ENCODE measurements around the gene ZNHIT2. TPM values are rescaled to one million over a fixed set of nuclear protein-coding genes. Genes with fewer than 3 reads are reported as not detected.

ZNHIT2 gene
- total and polyA plus RNA-seq, 2 experiments from 2014 or later, result 17.7 to 18.1 TPM

DNA sequence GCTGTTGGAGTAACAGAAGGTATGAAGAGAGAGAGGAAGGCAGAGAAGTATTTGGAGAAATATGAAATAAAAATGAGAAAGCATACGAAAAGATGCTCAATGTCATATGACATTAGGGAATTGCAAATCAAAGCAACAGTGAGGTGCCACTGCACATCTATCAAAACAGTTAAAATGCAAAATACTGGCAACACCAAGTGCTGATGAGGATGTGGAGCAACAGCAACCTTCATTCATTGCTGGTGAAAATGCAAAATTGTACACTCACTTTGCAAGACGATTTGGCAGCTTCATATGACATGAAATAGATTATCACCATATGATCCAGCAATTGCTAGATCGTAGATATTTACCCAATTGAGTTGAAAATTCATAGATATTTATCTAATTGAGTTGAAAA lies 43.1 kb upstream of the ZNHIT2 start (continued):
- TF ChIP-seq, protein P1, sequence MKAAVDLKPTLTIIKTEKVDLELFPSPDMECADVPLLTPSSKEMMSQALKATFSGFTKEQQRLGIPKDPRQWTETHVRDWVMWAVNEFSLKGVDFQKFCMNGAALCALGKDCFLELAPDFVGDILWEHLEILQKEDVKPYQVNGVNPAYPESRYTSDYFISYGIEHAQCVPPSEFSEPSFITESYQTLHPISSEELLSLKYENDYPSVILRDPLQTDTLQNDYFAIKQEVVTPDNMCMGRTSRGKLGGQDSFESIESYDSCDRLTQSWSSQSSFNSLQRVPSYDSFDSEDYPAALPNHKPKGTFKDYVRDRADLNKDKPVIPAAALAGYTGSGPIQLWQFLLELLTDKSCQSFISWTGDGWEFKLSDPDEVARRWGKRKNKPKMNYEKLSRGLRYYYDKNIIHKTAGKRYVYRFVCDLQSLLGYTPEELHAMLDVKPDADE (IDR thresholded peaks at IDR 0.05), result no peak
- TF ChIP-seq ZNF331 (CRISPR knock-in tag; IDR thresholded peaks at IDR 0.05; ENCODE audit: low read depth) (no peak), JUNB (IDR thresholded peaks at IDR 0.05; ENCODE audit: unreplicated experiment) (no peak)

DNA sequence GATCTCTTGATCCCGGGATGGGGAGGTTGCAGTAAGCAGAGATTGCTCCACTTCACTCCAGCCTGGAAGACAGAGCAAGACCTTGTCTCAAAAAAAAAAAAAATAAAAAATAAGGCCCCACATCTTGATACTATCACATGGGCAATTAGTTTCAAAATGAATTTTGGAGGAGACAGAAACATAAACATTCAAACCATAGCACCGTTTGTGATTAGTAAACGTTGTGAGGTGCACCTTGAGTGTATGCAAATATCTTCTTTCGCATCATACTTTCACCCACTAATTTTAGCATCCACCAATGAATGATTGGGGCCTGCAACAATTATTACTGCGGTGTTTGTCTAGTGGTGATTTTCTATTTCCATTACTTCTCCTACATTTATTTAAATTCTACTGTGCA lies 41.5 kb upstream of the ZNHIT2 start:
- no peaks in the 10 kb centered on the region for H3K9me3 Mint-ChIP-seq

DNA sequence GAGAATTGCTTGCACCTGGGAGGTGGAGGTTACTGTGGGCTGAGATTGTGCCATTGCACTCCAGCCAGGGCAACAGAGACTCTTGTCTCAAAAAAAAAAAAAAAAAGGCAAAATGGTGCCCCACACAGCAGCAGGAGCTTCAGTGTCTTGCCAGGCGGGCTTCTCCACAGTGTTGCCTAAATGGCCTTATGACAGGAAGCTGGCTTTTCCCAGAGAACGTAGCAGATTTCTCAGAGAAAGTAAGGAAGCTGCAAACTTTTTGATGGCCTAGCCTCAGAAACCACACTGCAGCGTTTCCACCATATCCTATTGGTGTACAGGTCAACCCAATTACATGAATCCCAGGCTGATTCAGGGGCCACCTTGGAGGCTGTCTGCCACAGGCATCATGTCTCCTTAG lies 39.8 kb upstream of the ZNHIT2 start:
- ATAC-seq, result no peak
- Histone ChIP-seq H3K4me1 (ENCODE audit: insufficient read depth) (no peaks in the 10 kb centered on the region), H3K27me3 (ENCODE audit: insufficient read depth) (no peaks in the 10 kb centered on the region), H4K20me1 (replicated peaks; ENCODE audit: insufficient read depth) (no peaks in the 10 kb centered on the region), H2AFZ (no peak overlapping the region), H3K4me2 (no peak overlapping the region), H3F3A (replicated peaks; ENCODE audit: low read depth) (no peaks in the 10 kb centered on the region), H3K36me3 (ENCODE audit: insufficient read depth) (no peaks in the 10 kb centered on the region), H3K9me2 (ENCODE audit: insufficient read depth) (no peaks in the 10 kb centered on the region), H3K4me3 (no peak overlapping the region), H3K27ac (ENCODE audit: low read depth) (no peak overlapping the region), H3K79me2 (replicated peaks; ENCODE audit: insufficient read depth) (no peaks in the 10 kb centered on the region)
- Mint-ChIP-seq H3K4me3 (no peak overlapping the region), H3K4me1 (no peaks in the 10 kb centered on the region), H3K9me3 (no peaks in the 10 kb centered on the region), H3K27ac (no peak overlapping the region), H3K36me3 (ENCODE audit: low read depth) (no peaks in the 10 kb centered on the region), H3K27me3 (ENCODE audit: insufficient read depth, low read depth, poor library complexity) (no peaks in the 10 kb centered on the region)
- no peak for DNase-seq (ENCODE audit: low spot score)
- TF ChIP-seq, protein P2, sequence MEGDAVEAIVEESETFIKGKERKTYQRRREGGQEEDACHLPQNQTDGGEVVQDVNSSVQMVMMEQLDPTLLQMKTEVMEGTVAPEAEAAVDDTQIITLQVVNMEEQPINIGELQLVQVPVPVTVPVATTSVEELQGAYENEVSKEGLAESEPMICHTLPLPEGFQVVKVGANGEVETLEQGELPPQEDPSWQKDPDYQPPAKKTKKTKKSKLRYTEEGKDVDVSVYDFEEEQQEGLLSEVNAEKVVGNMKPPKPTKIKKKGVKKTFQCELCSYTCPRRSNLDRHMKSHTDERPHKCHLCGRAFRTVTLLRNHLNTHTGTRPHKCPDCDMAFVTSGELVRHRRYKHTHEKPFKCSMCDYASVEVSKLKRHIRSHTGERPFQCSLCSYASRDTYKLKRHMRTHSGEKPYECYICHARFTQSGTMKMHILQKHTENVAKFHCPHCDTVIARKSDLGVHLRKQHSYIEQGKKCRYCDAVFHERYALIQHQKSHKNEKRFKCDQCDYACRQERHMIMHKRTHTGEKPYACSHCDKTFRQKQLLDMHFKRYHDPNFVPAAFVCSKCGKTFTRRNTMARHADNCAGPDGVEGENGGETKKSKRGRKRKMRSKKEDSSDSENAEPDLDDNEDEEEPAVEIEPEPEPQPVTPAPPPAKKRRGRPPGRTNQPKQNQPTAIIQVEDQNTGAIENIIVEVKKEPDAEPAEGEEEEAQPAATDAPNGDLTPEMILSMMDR (conservative IDR thresholded peaks at IDR 0.05; ENCODE audit: low read depth in 2 of 2), result no peak

More for the DNA sequence above, 41.5 kb upstream of the ZNHIT2 start:
- Histone ChIP-seq H2AFZ (no peak overlapping the region), H3K9me2 (ENCODE audit: insufficient read depth) (no peaks in the 10 kb centered on the region), H3K4me3 (no peak overlapping the region), H3K27ac (ENCODE audit: low read depth) (no peak overlapping the region), H3K27me3 (ENCODE audit: insufficient read depth) (no peaks in the 10 kb centered on the region), H3F3A (replicated peaks; ENCODE audit: low read depth) (no peaks in the 10 kb centered on the region), H3K4me2 (no peak overlapping the region), H3K4me1 (ENCODE audit: insufficient read depth) (no peaks in the 10 kb centered on the region), H3K79me2 (replicated peaks; ENCODE audit: insufficient read depth) (no peaks in the 10 kb centered on the region), H3K36me3 (ENCODE audit: insufficient read depth) (no peaks in the 10 kb centered on the region), H4K20me1 (replicated peaks; ENCODE audit: insufficient read depth) (no peaks in the 10 kb centered on the region)
- ATAC-seq, result no peak
- Mint-ChIP-seq H3K4me1 (no peaks in the 10 kb centered on the region), H3K36me3 (ENCODE audit: low read depth) (no peaks in the 10 kb centered on the region), H3K4me3 (no peak overlapping the region), H3K27me3 (ENCODE audit: insufficient read depth, low read depth, poor library complexity) (no peaks in the 10 kb centered on the region), H3K27ac (no peak overlapping the region)
- no peak for DNase-seq (ENCODE audit: low spot score)
- TF ChIP-seq EZH2phosphoT487 (IDR thresholded peaks at IDR 0.05; ENCODE audit: unreplicated experiment) (no peak), JUNB (IDR thresholded peaks at IDR 0.05; ENCODE audit: unreplicated experiment) (no peak), STAT1 (IDR thresholded peaks at IDR 0.05; ENCODE audit: unreplicated experiment) (no peak), EZH2 (IDR thresholded peaks at IDR 0.05; ENCODE audit: low read depth, unreplicated experiment) (no peak)
- TF ChIP-seq, protein P1 (IDR thresholded peaks at IDR 0.05), result no peak
- TF ChIP-seq, protein P2 (conservative IDR thresholded peaks at IDR 0.05; ENCODE audit: low read depth in 2 of 2), result no peak

All from GM23338 (cell line).